Tibial nerve (tissue), 4 donors: ENCODE data around the gene NOS1AP.

ENCODE experiments used
- CTCF ChIP-seq, 5 experiments: fragments of 200-600 bp in 3 of 5; fragments of 450-650 bp in 2 of 5; sonication (generic) in 3 of 5; IDR thresholded peaks; one replicate each; pipeline ENCODE4 v1.5.1; 2016 to 2019; ENCODE audit warnings: antibody characterized with exemption in 5 of 5, mild to moderate bottlenecking in 3 of 5, moderate library complexity in 2 of 5
- EP300 ChIP-seq, 2 donors: sonication (generic); formaldehyde crosslinking; IDR thresholded peaks; one replicate each; pipeline ENCODE4 v1.6.1; 2017; ENCODE audit warnings: antibody characterized with exemption in 2 of 2, mild to moderate bottlenecking in 1 of 2
- POLR2A ChIP-seq, 2 donors: fragments of 450-650 bp; IDR thresholded peaks; one replicate each; pipeline ENCODE4 v1.6.1; 2017; ENCODE audit warnings: antibody characterized with exemption in 2 of 2, mild to moderate bottlenecking in 2 of 2, moderate library complexity in 2 of 2

- no peak for TF ChIP-seq CTCF (IDR thresholded peaks at IDR 0.05)
- no peak for TF ChIP-seq POLR2A (IDR thresholded peaks at IDR 0.05)
- no peak for TF ChIP-seq EP300 (IDR thresholded peaks at IDR 0.05)
Measured at GRCh38 chr1:162072740-162073139, 3.2 kb downstream of the NOS1AP start.
